ENCODE results near the gene RARRES2. TPM values are rescaled to one million over a fixed set of nuclear protein-coding genes. Genes with fewer than 3 reads are reported as not detected.
A peak's percentile ranks its signal among the peaks of the same experiment; 100 is the strongest.

Gene RARRES2
- total and polyA plus RNA-seq, 2 of the 13 experiments (the other 11 are each of a cell fraction or from before 2014, with no cell fraction given), result 134 to 172 TPM

DNA sequence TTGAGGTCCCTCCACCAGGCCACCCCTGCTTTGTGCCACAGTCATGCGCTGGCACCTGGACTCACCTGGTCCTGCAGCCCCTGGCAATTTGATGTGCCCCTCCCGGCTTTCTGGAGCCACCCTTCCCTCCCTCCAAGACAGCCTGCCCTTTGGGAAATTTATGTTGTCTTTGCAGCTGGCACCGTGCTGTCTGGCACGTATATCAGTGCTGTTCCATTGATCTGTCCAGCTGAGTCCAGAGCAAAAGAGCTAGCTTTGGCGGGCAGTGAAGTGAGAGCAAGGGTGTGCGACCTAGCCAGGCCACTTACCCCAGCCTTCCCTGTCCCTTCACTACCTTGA lies 5.7 kb downstream of the RARRES2 start (continued):
- TF ChIP-seq ZNF615 (CRISPR knock-in tag; IDR thresholded peaks at IDR 0.05; ENCODE audit: borderline replicate concordance) (no peak), ZC3H13 (CRISPR knock-in tag; IDR thresholded peaks at IDR 0.05) (no peak)

GRCh38 chr7:150335108-150335773 lies 6.2 kb downstream of the RARRES2 start:
- intact Hi-C loops (cut with micrococcal nuclease; ENCODE audit: unreplicated experiment), result no loop called here
- ChIA-PET POLR2A (interaction anchor here (1.2 to 2.4 kb wide), 4 partner anchors 10 to 53 kb away, joined by 4 to 9 read pairs (median 5); partner anchors contain the start of genes ACTR3C, LRRC61 and REPIN1), CTCF (ENCODE audit: low intra/inter-chr PET ratio, low total read pairs) (no interaction called here)
- no peak overlapping the region for H3K4me3 ChIP-seq (replicated peaks in 1 of 3; ENCODE audit: insufficient read depth in 1 of 3, low read depth in 2 of 3, low read length in 3 of 3)
- no peaks in the 10 kb centered on the region for H3K27me3 ChIP-seq (ENCODE audit: control insufficient read depth in 1 of 2, insufficient read depth in 2 of 2, low read length in 2 of 2)
- no peak overlapping the region for H3K9ac ChIP-seq (ENCODE audit: insufficient read depth, low read depth, low read length)
- peaks cover 16% of the 10 kb centered on the region for H3K4me1 ChIP-seq (ENCODE audit: insufficient read depth, low read length)
- H3K9me3 ChIP-seq (ENCODE audit: low read length), result no peaks in the 10 kb centered on the region
- peaks cover 2% of the 10 kb centered on the region; the same call in 1 of the 2 replicates for H4K20me1 ChIP-seq (ENCODE audit: insufficient read depth, low read length)
- ATAC-seq (no peak), FAIRE-seq (no peak), DNase-seq (ENCODE audit: low spot score) (no peak)
- in situ Hi-C loops (cut with HindIII; ENCODE audit: extremely low pct_ligation_motif_present, low pct_unique_long_range_greater_than_20kb), result no loop called here
- 84% methylated on average over 6 of the region's 7 CpGs for WGBS (ENCODE audit: low lambda C conversion rate)
- TF ChIP-seq FOXA3 (CRISPR knock-in tag; IDR thresholded peaks at IDR 0.05) (peak; percentile 58), ZNF260 (CRISPR knock-in tag; IDR thresholded peaks at IDR 0.05; ENCODE audit: borderline replicate concordance, low read depth) (no peak), ZNF740 (CRISPR knock-in tag; IDR thresholded peaks at IDR 0.05) (peak; percentile 66), CEBPB (IDR thresholded peaks at IDR 0.05; ENCODE audit: borderline replicate concordance, low read depth, low read length) (peak; percentile 74), FOXA1 (IDR thresholded peaks at IDR 0.05) (no peak), FOXA1 (CRISPR knock-in tag; IDR thresholded peaks at IDR 0.05) (peak; percentile 49; the same call in 1 of the 2 replicates), GZF1 (CRISPR knock-in tag; IDR thresholded peaks at IDR 0.05) (no peak), GATAD2A (CRISPR knock-in tag; IDR thresholded peaks at IDR 0.05) (0 out of 2 replicates have a peak, but pooled peaks have one; percentile 23), CEBPG (CRISPR knock-in tag; IDR thresholded peaks at IDR 0.05) (peak; percentile 61), ELF3 (CRISPR knock-in tag; IDR thresholded peaks at IDR 0.05) (no peak), KLF9 (CRISPR knock-in tag; IDR thresholded peaks at IDR 0.05; ENCODE audit: low read depth) (no peak), AGO2 (optimal IDR thresholded peaks at IDR 0.05; ENCODE audit: low read depth, low read length) (peak; percentile 48)
- TF ChIP-seq, protein P1, sequence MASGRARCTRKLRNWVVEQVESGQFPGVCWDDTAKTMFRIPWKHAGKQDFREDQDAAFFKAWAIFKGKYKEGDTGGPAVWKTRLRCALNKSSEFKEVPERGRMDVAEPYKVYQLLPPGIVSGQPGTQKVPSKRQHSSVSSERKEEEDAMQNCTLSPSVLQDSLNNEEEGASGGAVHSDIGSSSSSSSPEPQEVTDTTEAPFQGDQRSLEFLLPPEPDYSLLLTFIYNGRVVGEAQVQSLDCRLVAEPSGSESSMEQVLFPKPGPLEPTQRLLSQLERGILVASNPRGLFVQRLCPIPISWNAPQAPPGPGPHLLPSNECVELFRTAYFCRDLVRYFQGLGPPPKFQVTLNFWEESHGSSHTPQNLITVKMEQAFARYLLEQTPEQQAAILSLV (CRISPR knock-in tag; IDR thresholded peaks at IDR 0.05; ENCODE audit: borderline replicate concordance), result no peak
- no TSS peak for BruUV-seq (replicated peaks)
- no peak overlapping the region for H3K4me2 ChIP-seq (ENCODE audit: low read depth, low read length)
- H2AFZ ChIP-seq (ENCODE audit: low read length), result no peak overlapping the region
- no peaks in the 10 kb centered on the region for H3K79me2 ChIP-seq (ENCODE audit: insufficient read depth, low read length)
- H3K36me3 ChIP-seq (replicated peaks in 1 of 2; ENCODE audit: control insufficient read depth in 1 of 2, insufficient read depth in 2 of 2, low read length in 2 of 2), result peaks cover 11 to 27% of the 10 kb centered on the region in 2 experiments; a peak in 4 of 5 replicates
- H3K27ac ChIP-seq (ENCODE audit: extremely low read length, insufficient read depth, low read length), result no peak overlapping the region

Measured in HepG2 (cell line).